HG03571 (cell line): ENCODE results near the gene PPOX.
A peak's percentile ranks its signal among the peaks of the same experiment; 100 is the strongest.

Experiments used
- ATAC-seq: cut with Tn5 transposase; IDR thresholded peaks from one replicate; pipeline ENCODE4 v1.9.1; 2021; ENCODE audit not compliant: unreplicated experiment

Gene PPOX

DNA sequence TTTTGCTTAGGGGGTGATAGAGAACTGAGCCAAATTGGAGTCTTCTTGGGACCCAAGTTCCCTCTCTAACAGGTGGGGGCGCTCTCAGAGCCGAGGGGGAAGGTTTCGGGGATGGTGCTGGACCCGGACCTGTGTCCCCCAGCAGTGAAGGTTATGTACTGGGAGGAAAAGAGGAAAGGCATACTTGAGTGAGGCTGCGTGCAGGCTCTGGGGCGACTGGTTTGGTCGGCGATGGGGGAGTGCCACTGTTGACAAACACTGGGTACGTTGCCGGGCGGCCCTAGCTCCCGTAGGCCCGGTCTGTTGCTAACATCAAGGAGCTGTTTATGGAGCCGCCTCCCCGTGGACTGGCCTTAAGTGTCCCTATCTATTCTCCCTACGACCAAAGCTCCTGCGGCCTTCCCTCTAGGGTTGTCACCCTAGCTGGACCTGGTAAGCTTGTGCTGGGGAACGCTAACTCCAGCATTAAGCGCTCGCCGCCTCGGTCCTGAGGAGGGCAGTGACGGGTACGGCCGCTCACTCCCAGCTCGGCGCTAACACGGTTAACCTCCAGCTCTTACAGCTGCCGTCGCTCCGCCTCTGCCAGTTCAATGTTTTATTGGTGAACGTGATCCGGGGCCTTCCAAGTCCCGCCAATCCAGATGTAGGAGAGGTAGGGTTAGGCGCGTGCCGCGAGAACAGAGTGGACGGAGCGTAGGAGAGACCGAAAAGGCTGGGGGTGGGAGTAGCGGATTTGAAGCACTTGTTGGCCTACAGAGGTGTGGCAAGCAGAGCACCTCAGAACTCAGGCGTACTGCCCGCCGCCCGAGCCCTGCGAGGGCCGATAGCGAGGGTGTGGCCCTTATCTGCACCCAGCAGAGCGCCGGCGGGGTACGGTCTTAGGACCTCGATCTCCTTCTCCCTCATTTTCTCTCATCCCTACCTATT lies at the start of gene PPOX:
Gene PPOX (plus strand): TSS at position 685 of the 927 bp plus-strand sequence. CDS start 422 bp downstream, outside the sequence.
- ATAC-seq, result peak; percentile 91

- ATAC-seq, result peak; percentile 71
Measured at GRCh38 chr1:161117759-161118581, 48.3 kb upstream of the PPOX start, which contains the start of the genes NIT1 and PFDN2. TSS of gene NIT1 (plus strand) at chr1:161118105. CDS start at chr1:161118177, 72 bp downstream. TSS of gene PFDN2 (minus strand) at chr1:161118037. CDS start at chr1:161118026, 11 bp downstream.

DNA sequence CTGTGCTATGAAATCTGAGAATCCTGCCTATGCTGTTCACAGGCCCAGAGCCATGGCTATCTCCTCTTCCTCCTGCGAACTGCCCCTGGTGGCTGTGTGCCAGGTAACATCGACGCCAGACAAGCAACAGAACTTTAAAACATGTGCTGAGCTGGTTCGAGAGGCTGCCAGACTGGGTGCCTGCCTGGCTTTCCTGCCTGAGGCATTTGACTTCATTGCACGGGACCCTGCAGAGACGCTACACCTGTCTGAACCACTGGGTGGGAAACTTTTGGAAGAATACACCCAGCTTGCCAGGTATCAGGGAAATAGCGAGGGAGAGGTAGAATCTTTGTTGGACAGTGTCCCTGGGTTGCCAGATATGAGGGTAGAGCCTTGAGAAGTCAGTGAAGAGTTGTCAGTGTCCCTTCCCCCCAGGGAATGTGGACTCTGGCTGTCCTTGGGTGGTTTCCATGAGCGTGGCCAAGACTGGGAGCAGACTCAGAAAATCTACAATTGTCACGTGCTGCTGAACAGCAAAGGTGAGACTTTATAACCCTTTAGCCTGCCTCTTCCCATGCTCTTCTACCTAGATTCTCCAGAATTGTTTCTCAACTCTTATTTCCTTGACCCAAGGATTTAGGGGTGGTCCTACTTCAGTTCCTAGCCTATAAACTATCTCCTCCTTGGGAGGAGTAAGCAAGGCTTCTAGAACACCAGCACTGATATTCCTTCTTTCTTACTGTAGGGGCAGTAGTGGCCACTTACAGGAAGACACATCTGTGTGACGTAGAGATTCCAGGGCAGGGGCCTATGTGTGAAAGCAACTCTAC lies 46.9 kb upstream of the PPOX start:
- peak; percentile 48 for ATAC-seq

DNA sequence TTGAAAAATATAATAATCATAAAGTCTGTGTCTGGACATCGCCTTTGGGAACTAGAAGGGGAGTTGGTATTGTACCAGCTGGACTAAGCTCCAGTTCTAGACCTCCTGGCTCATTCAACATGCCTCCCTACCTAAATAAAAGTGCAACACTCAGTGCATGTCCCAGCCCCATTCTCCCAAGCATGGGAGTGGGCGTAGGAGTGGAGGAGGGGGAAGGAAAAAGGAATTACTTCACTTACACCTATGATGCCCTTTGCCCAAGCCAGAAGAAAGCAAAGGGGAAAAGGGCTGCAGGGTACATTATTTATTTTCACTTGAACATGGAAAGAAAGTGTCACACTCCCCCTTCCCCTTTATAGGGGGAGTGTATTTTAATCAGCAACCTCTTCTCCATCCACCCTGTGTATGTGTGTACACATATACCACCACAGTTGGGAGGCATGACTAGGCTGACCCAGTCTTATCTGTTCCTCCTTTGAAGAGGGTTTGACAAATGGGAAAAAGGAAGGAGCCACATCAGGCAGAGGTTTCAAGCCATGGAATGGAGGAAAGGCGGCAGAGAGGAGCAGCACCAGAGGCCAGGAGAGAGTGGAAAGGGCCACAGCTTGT lies 45.1 kb upstream of the PPOX start:
- no peak for ATAC-seq

- ATAC-seq, result no peak
Measured at GRCh38 chr1:161121834-161122233, 44.4 kb upstream of the PPOX start.

DNA sequence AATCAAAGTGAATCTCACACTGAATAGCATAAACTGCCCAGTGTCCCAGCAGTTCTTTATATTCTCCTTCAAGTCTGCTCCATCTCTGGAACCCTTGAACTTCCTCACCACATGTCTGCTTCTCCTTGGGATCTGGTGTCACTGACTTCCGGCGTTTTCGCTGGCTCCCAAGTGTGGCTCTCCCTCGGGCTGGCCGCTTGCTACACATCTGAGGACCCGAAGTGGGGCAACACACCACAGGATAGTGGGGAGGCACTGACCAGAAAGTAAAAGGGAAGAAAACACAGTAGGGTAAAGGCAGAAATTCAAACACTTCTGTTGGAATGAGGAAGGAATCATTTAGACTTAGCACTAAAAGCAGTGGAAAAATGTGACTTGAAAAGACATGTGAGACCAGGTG lies 43.3 kb upstream of the PPOX start:
- no peak for ATAC-seq

- no peak for ATAC-seq
Measured at GRCh38 chr1:161127649-161128048, 38.6 kb upstream of the PPOX start.

DNA sequence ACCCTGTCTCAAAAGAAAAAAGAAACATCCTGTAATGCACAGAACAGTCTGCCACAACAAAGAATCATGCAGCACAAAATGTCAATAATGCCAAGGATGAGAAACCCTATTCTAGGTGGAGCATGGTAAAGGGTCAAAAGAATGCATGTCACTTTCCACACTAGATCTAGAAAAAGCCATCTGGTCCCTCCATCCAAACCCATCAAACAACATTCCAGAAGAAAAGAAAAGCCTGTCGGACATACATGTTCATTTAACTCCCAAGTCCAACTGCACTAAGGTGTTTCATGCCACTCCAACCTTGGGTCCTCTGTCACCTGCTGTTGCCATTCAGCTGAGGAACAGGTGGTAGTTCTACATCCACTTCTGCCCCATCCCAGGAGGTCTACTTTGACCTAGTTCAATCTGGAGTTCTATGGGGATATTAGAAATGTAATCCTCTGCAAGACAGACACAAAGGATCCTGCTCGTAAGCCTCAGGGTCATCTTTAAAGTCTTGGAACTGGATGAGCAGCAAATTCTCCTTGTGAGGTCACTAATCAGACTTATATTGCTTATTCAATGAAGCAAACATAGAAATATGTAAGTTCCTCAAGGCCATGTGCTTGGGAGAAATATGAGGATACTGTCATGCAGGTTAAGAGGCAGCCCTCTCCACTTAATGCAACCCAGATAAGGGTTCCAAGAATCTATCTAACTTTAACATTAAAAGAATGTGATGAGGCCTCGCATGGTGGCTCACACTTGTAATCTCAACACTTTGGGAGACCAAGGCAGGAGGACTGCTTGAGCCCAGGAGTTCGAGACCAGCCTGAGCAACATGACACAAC lies 37.4 kb upstream of the PPOX start:
- no peak for ATAC-seq

DNA sequence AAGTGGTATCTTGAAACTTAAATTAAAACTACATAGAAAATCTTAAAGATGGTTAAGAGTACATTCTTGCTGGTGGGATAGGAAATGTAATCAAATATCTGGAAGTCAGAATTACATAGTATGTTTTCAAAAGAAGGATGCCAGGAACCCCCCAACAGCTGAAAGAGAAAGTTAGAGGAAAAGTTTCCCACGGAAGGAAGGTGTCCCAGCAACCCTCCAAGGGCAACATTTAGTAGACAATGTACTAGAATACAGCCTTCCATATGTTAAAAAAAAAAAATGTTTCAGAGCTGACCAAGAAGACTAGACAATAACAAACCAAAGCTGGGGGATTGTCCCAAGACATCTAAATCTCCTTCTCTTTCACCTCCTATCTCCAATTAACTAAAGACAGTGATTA lies 36.0 kb upstream of the PPOX start:
- ATAC-seq, result no peak

DNA sequence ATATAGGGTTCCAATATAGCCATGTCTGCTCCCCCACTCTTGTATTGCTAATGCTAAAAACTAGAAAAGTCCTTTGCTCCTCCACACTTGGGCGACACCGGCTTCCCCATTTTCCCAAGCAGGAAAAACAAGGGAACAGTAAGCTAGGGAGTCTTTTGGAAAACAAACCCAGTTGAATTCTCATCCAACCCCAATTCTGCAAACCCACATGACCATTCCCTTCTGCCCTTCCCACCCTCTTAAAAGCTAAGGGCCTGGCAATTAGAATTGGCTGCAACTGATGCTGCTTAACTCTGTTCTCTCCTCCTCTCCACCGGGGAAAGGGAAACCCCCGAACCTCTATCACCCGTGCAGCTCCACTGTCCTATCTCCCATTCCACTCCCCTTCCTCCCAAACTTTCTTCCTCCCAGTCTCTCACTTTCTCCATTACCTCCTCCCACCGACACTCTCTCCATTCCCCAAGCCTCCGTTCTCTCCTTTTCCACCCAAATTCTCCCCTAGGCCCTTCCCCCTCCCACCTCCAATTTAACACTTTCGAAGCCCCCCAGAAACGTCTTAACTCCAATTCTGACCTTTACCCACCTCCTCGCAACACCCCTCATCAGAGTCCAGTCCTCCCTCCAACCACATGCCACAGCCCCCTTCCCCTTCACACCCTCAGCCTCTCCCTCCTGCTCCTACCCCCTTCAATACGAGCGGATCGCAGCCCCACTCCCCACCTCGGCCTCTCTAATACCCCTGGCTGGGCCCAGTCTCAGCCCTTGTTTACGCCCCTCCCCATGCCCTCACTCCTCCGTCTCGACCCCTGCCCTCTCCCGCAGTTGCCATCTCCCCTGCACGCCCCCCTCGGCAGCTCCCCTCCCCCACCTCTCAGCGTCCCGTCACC lies 34.5 kb upstream of the PPOX start:
- ATAC-seq, result no peak

- ATAC-seq, result peak; percentile 96
Measured at GRCh38 chr1:161132410-161133219, 33.6 kb upstream of the PPOX start, which contains the start of gene DEDD. TSS of gene DEDD (minus strand) at chr1:161132667. CDS start at chr1:161124462, 8,205 bp downstream.

- ATAC-seq, result no peak
Measured at GRCh38 chr1:161133220-161133740, 32.9 kb upstream of the PPOX start.

- ATAC-seq, result no peak
Measured at GRCh38 chr1:161137881-161138280, 28.3 kb upstream of the PPOX start.

- ATAC-seq, result no peak
Measured at GRCh38 chr1:161138431-161138830, 27.8 kb upstream of the PPOX start.

- ATAC-seq, result no peak
Measured at GRCh38 chr1:161139766-161140165, 26.5 kb upstream of the PPOX start.

GRCh38 chr1:161140755-161141400 lies 25.3 kb upstream of the PPOX start:
- ATAC-seq, result no peak

- ATAC-seq, result no peak
Measured at GRCh38 chr1:161145832-161146231, 20.4 kb upstream of the PPOX start.
